GM12873 (cell line): ENCODE measurements around the gene PPIE.

Source experiments
- CTCF ChIP-seq: IDR thresholded peaks from 2 replicates; pipeline ENCODE4 v1.5.1; 2012; ENCODE audit warnings: low read depth, mild to moderate bottlenecking, moderate library complexity, low read length, control low read depth; ENCODE audit not compliant: insufficient read depth; ENCODE audit errors: missing control alignments

PPIE gene

GRCh38 chr1:39701049-39701439, 37.6 kb upstream of the PPIE start:
- no peak for TF ChIP-seq CTCF

- no peak for TF ChIP-seq CTCF
These were observed 33.9 kb upstream of the PPIE start for GRCh38 chr1:39704757-39705156.

- TF ChIP-seq CTCF = no peak
These were observed 31.2 kb upstream of the PPIE start for GRCh38 chr1:39707506-39707905.

GRCh38 chr1:39711104-39711965, 27.3 kb upstream of the PPIE start:
- TF ChIP-seq CTCF = no peak

GRCh38 chr1:39711966-39712340, 26.7 kb upstream of the PPIE start:
- TF ChIP-seq CTCF = no peak

- TF ChIP-seq CTCF = no peak
These were observed 25.1 kb upstream of the PPIE start for GRCh38 chr1:39713557-39713956.

GRCh38 chr1:39717809-39718208, 20.9 kb upstream of the PPIE start:
- no peak for TF ChIP-seq CTCF
